Caco-2 (cell line): ENCODE results near the gene MRPL39. TPM values are rescaled to one million over a fixed set of nuclear protein-coding genes. Genes with fewer than 3 reads are reported as not detected.

Source experiments
- BruUV-seq: library from RNA; stranded (reverse); fragments of 400-500 nt; replicated peaks from 2 replicates; lab custom pipeline; 2021; lab: Mats Ljungman, UMichigan
- CTCF ChIA-PET: fragments of 300-600 bp; sonication (Branson Sonifier 250); formaldehyde crosslinking; loops from one replicate; lab custom pipeline; 2022; ENCODE audit warnings: antibody characterized with exemption; lab: Charles Lee
- POLR2A ChIA-PET: fragments of 300-600 bp; sonication (Branson Sonifier 250); formaldehyde crosslinking; loops from one replicate; lab custom pipeline; 2022; ENCODE audit warnings: antibody characterized with exemption; lab: Charles Lee
- DNase-seq, 2 experiments: peaks; one replicate each; pipeline versions ENCODE4 v3.0.0 to v3.0.0-alpha.2; 2020 to 2022
- H3K27me3 ChIP-seq: replicated peaks from 2 replicates; pipeline ENCODE4 v1.6.0; 2011; ENCODE audit warnings: low read length; ENCODE audit not compliant: control insufficient read depth, insufficient read depth
- H3K36me3 ChIP-seq: 2 replicates; pipeline ENCODE4 v1.5.1; 2011; ENCODE audit warnings: low read length; ENCODE audit not compliant: control insufficient read depth, insufficient read depth
- H3K4me1 ChIP-seq: fragments of 250-450 bp; sonication (Bioruptor Pico); 2 replicates; pipeline ENCODE4 v1.5.1; 2020; ENCODE audit warnings: mild to moderate bottlenecking
- H3K4me3 ChIP-seq: 2 replicates; pipeline ENCODE4 v1.5.1; 2011; ENCODE audit warnings: low read depth, mild to moderate bottlenecking, control low read depth, low read length
- H3K9me3 ChIP-seq: fragments of 250-450 bp; sonication (Bioruptor Pico); 2 replicates; pipeline ENCODE4 v1.5.1; 2020; ENCODE audit warnings: mild to moderate bottlenecking, moderate library complexity
- H3K27ac Mint-ChIP-seq: one replicate; pipeline ENCODE4 v1.8.0; 2022; ENCODE audit warnings: mixed read lengths; ENCODE audit not compliant: unreplicated experiment
- H3K27me3 Mint-ChIP-seq: one replicate; pipeline ENCODE4 v1.8.0; 2022; ENCODE audit warnings: mixed read lengths; ENCODE audit not compliant: insufficient read depth, unreplicated experiment
- H3K36me3 Mint-ChIP-seq: one replicate; pipeline ENCODE4 v1.8.0; 2022; ENCODE audit warnings: mild to moderate bottlenecking, mixed read lengths; ENCODE audit not compliant: insufficient read depth, unreplicated experiment
- H3K4me1 Mint-ChIP-seq: one replicate; pipeline ENCODE4 v1.8.0; 2022; ENCODE audit warnings: low read depth, mixed read lengths; ENCODE audit not compliant: unreplicated experiment
- H3K4me3 Mint-ChIP-seq: one replicate; pipeline ENCODE4 v1.8.0; 2022; ENCODE audit warnings: mild to moderate bottlenecking, moderate library complexity, mixed read lengths; ENCODE audit not compliant: unreplicated experiment
- H3K9me3 Mint-ChIP-seq: one replicate; pipeline ENCODE4 v1.8.0; 2022; ENCODE audit warnings: mixed read lengths; ENCODE audit not compliant: unreplicated experiment
- CTCF ChIP-seq, 2 experiments: fragments of 200-600 bp in 1 of 2; IDR thresholded peaks; 1 replicate in 1 of 2; 2 replicates in 1 of 2; pipeline versions ENCODE4 v1.5.1 to v1.8.0; 2011 to 2022; ENCODE audit warnings: antibody characterized with exemption in 1 of 2, control low read depth in 1 of 2, inconsistent platforms in 1 of 2, low read depth in 1 of 2, low read length in 1 of 2, mild to moderate bottlenecking in 1 of 2, moderate library complexity in 1 of 2; ENCODE audit not compliant: insufficient read depth in 1 of 2, severe bottlenecking in 1 of 2, unreplicated experiment in 1 of 2
- intact Hi-C: fragments of 100-400 bp; cut with micrococcal nuclease; formaldehyde crosslinking; loops from one replicate; pipeline ENCODE4 v1.10.0; 2022; ENCODE audit not compliant: unreplicated experiment
- total RNA-seq: library from RNA; stranded (reverse); gene quantifications from 2 replicates; pipeline ENCODE4 v1.2.3, GENCODE V29; 2022

MRPL39 gene
- total RNA-seq, 1 experiment from 2014 or later = 37.3 TPM

GRCh38 chr21:25539606-25540005 lies 67.7 kb downstream of the MRPL39 start:
- TF ChIP-seq CTCF (IDR thresholded peaks at IDR 0.05; ENCODE audit: insufficient read depth in 1 of 2, low read depth in 1 of 2, low read length in 1 of 2, severe bottlenecking in 1 of 2, unreplicated experiment in 1 of 2) = no peak
- H3K9me3 ChIP-seq = peaks cover 8% of the 10 kb centered on the region
- no peak overlapping the region for H3K4me3 ChIP-seq
- no peaks in the 10 kb centered on the region for H3K4me1 ChIP-seq
- POLR2A ChIA-PET = no interaction called here
- H3K27me3 ChIP-seq = no peaks in the 10 kb centered on the region
- DNase-seq = no peak
- CTCF ChIA-PET = no interaction called here
- BruUV-seq = no TSS peak
- Mint-ChIP-seq H3K4me1 (no peaks in the 10 kb centered on the region), H3K27ac (no peak overlapping the region), H3K9me3 (peaks cover 19% of the 10 kb centered on the region), H3K4me3 (no peak overlapping the region), H3K27me3 (peaks cover 6% of the 10 kb centered on the region), H3K36me3 (no peaks in the 10 kb centered on the region)
- no peaks in the 10 kb centered on the region for H3K36me3 ChIP-seq
- intact Hi-C loops = no loop called here

DNA sequence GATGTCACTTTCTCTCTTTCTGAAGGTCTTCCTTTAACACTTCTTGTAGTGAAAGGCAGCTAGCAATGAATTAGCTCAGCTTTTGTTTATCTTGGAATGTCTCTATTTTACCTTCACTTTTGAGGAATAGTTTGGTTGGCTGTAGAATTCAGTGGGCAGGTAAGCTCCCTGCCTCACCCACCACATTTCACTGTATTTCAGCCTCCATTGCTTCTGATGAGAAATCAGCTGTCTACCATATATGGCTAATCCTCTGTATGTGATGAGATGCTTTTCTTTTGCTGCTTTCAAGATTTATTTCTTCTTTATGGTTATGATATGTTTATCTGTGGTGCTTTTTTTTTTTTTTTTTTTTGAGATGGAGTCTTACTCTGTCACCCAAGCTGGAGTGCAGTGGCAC lies 70.1 kb downstream of the MRPL39 start:
- TF ChIP-seq CTCF (IDR thresholded peaks at IDR 0.05; ENCODE audit: insufficient read depth in 1 of 2, low read depth in 1 of 2, low read length in 1 of 2, severe bottlenecking in 1 of 2, unreplicated experiment in 1 of 2) = no peak
- ChIA-PET POLR2A (no interaction called here), CTCF (no interaction called here)
- intact Hi-C loops = no loop called here
- H3K9me3 ChIP-seq = peaks cover 8% of the 10 kb centered on the region
- Mint-ChIP-seq H3K4me1 (no peaks in the 10 kb centered on the region), H3K27ac (no peak overlapping the region), H3K4me3 (no peak overlapping the region), H3K9me3 (peaks cover 19% of the 10 kb centered on the region), H3K36me3 (no peaks in the 10 kb centered on the region), H3K27me3 (peaks cover 6% of the 10 kb centered on the region)
- no peaks in the 10 kb centered on the region for H3K27me3 ChIP-seq
- no TSS peak for BruUV-seq
- no peak for DNase-seq
- H3K4me3 ChIP-seq = no peak overlapping the region
- H3K36me3 ChIP-seq = no peaks in the 10 kb centered on the region
- no peaks in the 10 kb centered on the region for H3K4me1 ChIP-seq

DNA sequence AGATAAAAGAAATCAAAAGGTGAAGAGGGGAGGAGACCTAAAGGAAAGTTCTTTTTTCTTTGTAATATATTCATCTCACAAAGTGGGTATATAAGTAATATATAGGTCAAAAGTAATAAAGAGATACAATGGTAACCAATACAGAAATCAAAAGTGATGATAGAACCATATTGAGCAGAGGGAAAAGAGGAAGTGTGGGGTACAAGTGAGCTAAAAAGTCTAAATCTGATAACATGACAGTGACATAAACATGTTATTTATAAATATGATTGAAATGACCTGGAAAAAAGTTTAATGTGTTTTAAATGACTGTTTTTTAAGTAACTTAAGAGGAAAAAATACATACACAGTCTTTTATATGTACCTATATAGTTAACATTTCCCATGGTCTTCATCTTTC lies 70.5 kb downstream of the MRPL39 start:
- peaks cover 8% of the 10 kb centered on the region for H3K9me3 ChIP-seq
- H3K36me3 ChIP-seq = no peaks in the 10 kb centered on the region
- Mint-ChIP-seq H3K4me1 (no peaks in the 10 kb centered on the region), H3K4me3 (no peak overlapping the region), H3K9me3 (peaks cover 19% of the 10 kb centered on the region), H3K36me3 (no peaks in the 10 kb centered on the region), H3K27ac (no peak overlapping the region), H3K27me3 (peaks cover 6% of the 10 kb centered on the region)
- H3K4me1 ChIP-seq = no peaks in the 10 kb centered on the region
- H3K4me3 ChIP-seq = no peak overlapping the region
- intact Hi-C loops = no loop called here
- ChIA-PET CTCF (no interaction called here), POLR2A (no interaction called here)
- BruUV-seq = no TSS peak
- H3K27me3 ChIP-seq = no peaks in the 10 kb centered on the region
- no peak for TF ChIP-seq CTCF (IDR thresholded peaks at IDR 0.05; ENCODE audit: insufficient read depth in 1 of 2, low read depth in 1 of 2, low read length in 1 of 2, severe bottlenecking in 1 of 2, unreplicated experiment in 1 of 2)
- no peak for DNase-seq
